OCI-LY7 (cell line): ENCODE measurements around the gene PDE3B.

Source experiments
- CTCF ChIP-seq: fragments of 200-600 bp; sonication (generic); conservative IDR thresholded peaks from 2 replicates; pipeline ENCODE4 v1.5.1; 2014; ENCODE audit warnings: mild to moderate bottlenecking, antibody characterized with exemption, low read length, moderate library complexity, mixed read lengths
- EZH2phosphoT487 ChIP-seq: fragments of 200-600 bp; sonication (generic); IDR thresholded peaks from 2 replicates; pipeline ENCODE4 v1.6.1; 2018; ENCODE audit warnings: low read depth, borderline replicate concordance, mild to moderate bottlenecking, mixed run types, antibody characterized with exemption, low read length, moderate library complexity, mixed read lengths

- no peak for TF ChIP-seq CTCF
- TF ChIP-seq EZH2phosphoT487, result no peak
These were observed 43.9 kb downstream of the PDE3B start for GRCh38 chr11:14687456-14687855.
